ENCODE results near the gene APOL6.

DNA sequence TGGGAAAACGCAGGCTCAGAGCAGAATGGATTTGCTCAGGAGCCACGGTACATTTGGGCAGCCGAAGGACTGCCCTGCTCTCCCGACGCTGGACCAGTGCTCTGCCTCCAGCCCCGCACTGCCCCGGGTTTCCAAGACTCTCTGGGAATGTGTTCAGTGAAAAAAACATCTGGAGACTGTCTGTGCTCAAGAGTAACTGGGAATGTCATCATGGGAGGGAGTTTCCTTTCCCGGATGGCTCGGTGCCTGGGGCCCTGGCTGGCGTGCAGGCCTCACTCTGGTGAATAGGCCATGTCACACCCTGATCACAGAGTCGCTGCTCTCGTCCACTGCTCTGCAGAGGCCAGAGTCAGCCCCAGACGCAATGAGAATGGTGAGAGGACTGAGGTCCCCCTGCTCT is 9.8 kb upstream of the APOL6 start:
- TF ChIP-seq HDAC2 (IDR thresholded peaks at IDR 0.05) (no peak), BHLHE40 (IDR thresholded peaks at IDR 0.05; ENCODE audit: low read depth, low read length) (no peak), KDM1A (IDR thresholded peaks at IDR 0.05; ENCODE audit: low read depth) (no peak), FOSL2 (IDR thresholded peaks at IDR 0.05) (no peak), FOSL2 (CRISPR knock-in tag; IDR thresholded peaks at IDR 0.05) (no peak), POLR2A (IDR thresholded peaks at IDR 0.05; ENCODE audit: low read length) (no peak)
- TF ChIP-seq, protein P1, sequence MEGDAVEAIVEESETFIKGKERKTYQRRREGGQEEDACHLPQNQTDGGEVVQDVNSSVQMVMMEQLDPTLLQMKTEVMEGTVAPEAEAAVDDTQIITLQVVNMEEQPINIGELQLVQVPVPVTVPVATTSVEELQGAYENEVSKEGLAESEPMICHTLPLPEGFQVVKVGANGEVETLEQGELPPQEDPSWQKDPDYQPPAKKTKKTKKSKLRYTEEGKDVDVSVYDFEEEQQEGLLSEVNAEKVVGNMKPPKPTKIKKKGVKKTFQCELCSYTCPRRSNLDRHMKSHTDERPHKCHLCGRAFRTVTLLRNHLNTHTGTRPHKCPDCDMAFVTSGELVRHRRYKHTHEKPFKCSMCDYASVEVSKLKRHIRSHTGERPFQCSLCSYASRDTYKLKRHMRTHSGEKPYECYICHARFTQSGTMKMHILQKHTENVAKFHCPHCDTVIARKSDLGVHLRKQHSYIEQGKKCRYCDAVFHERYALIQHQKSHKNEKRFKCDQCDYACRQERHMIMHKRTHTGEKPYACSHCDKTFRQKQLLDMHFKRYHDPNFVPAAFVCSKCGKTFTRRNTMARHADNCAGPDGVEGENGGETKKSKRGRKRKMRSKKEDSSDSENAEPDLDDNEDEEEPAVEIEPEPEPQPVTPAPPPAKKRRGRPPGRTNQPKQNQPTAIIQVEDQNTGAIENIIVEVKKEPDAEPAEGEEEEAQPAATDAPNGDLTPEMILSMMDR (IDR thresholded peaks at IDR 0.05) = no peak
- TF ChIP-seq, protein P2, sequence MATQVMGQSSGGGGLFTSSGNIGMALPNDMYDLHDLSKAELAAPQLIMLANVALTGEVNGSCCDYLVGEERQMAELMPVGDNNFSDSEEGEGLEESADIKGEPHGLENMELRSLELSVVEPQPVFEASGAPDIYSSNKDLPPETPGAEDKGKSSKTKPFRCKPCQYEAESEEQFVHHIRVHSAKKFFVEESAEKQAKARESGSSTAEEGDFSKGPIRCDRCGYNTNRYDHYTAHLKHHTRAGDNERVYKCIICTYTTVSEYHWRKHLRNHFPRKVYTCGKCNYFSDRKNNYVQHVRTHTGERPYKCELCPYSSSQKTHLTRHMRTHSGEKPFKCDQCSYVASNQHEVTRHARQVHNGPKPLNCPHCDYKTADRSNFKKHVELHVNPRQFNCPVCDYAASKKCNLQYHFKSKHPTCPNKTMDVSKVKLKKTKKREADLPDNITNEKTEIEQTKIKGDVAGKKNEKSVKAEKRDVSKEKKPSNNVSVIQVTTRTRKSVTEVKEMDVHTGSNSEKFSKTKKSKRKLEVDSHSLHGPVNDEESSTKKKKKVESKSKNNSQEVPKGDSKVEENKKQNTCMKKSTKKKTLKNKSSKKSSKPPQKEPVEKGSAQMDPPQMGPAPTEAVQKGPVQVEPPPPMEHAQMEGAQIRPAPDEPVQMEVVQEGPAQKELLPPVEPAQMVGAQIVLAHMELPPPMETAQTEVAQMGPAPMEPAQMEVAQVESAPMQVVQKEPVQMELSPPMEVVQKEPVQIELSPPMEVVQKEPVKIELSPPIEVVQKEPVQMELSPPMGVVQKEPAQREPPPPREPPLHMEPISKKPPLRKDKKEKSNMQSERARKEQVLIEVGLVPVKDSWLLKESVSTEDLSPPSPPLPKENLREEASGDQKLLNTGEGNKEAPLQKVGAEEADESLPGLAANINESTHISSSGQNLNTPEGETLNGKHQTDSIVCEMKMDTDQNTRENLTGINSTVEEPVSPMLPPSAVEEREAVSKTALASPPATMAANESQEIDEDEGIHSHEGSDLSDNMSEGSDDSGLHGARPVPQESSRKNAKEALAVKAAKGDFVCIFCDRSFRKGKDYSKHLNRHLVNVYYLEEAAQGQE (IDR thresholded peaks at IDR 0.05) = no peak
